ENCODE data around the gene DOCK4. TPM values are rescaled to one million over a fixed set of nuclear protein-coding genes. Genes with fewer than 3 reads are reported as not detected.

Gene DOCK4
- total and polyA plus RNA-seq, 2 of the 8 experiments (the other 6 are each of a cell fraction or from before 2014, with no cell fraction given), result 5.1 to 23.6 TPM

DNA sequence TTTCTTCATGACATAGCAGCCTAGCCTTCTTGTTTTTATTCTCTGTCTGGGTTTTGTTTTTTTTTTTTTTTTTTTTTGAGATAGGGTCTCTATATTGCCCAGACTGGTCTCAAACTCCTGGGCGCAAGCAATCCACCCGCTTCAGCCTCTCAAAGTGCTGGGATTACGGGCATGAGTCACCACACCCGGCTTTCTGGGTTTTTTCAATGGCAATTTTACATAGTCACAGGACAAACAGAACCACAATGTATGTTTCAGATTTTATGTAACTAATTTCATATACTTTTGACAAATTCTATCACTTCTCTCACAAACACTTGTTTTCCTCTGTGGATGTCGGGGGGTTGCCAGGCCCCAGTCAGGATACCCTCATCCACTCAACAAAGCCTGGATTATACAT lies 16.5 kb downstream of the DOCK4 start:
- Histone ChIP-seq H4K5ac (ENCODE audit: insufficient read length, low read depth, low read length) (no peak overlapping the region), H3K23me2 (ENCODE audit: low read depth, low read length) (no peaks in the 10 kb centered on the region), H2BK20ac (ENCODE audit: low read length) (no peak overlapping the region), H3K18ac (ENCODE audit: extremely low read depth, low read length) (no peak overlapping the region), H3K14ac (ENCODE audit: insufficient read length) (no peak overlapping the region), H3K4me2 (ENCODE audit: insufficient read depth in 1 of 2, low read depth in 2 of 2, low read length in 2 of 2) (no peak overlapping the region), H3K27ac (ENCODE audit: low read depth, low read length) (no peak overlapping the region), H3K4me1 (replicated peaks in 1 of 4; ENCODE audit: control insufficient read depth in 3 of 4, insufficient read depth in 4 of 4, low read length in 3 of 4) (peaks cover 0 to 6% (median 0%) of the 10 kb centered on the region in 4 experiments; a peak in 1 of 7 replicates), H3K9ac (replicated peaks in 1 of 4; ENCODE audit: extremely low read depth in 1 of 4, low read depth in 3 of 4, low read length in 3 of 4) (no peak overlapping the region), H2BK120ac (replicated peaks; ENCODE audit: low read depth, low read length) (no peak overlapping the region), H3K23ac (ENCODE audit: insufficient read length) (no peak overlapping the region), H3K79me1 (ENCODE audit: low read depth, low read length) (no peaks in the 10 kb centered on the region; the same call in none of the 2 replicates), H2BK12ac (ENCODE audit: low read depth, low read length) (0 out of 2 replicates have a peak overlapping the region, but pooled peaks have one; percentile 19), H3K27me3 (replicated peaks in 1 of 4; ENCODE audit: control insufficient read depth in 3 of 4, extremely low read depth in 1 of 4, insufficient read depth in 3 of 4, low read length in 3 of 4) (no peaks in the 10 kb centered on the region), H2BK5ac (ENCODE audit: low read depth, low read length) (no peak overlapping the region), H3K36me3 (ENCODE audit: control insufficient read depth in 2 of 4, insufficient read depth in 4 of 4, low read length in 3 of 4) (no peaks in the 10 kb centered on the region), H3K79me2 (ENCODE audit: control insufficient read depth in 1 of 2, insufficient read depth in 2 of 2, low read length in 2 of 2) (peaks cover 0 to 57% of the 10 kb centered on the region in 2 experiments; a peak in 2 of 4 replicates), H4K20me1 (replicated peaks in 1 of 2; ENCODE audit: control insufficient read depth in 1 of 2, insufficient read depth in 2 of 2, low read length in 2 of 2) (peaks cover 0 to 4% of the 10 kb centered on the region in 2 experiments), H3K56ac (replicated peaks; ENCODE audit: insufficient read length, low read depth, low read length) (no peak overlapping the region), H4K91ac (replicated peaks; ENCODE audit: insufficient read length, low read length) (no peak overlapping the region), H3K4ac (replicated peaks; ENCODE audit: insufficient read length, low read depth, low read length) (no peak overlapping the region), H2BK15ac (ENCODE audit: low read length) (no peak overlapping the region), H2AFZ (ENCODE audit: low read length) (no peak overlapping the region), H3K9me3 (ENCODE audit: insufficient read depth in 2 of 2, low read depth in 1 of 2, low read length in 1 of 2) (no peaks in the 10 kb centered on the region), H4K8ac (ENCODE audit: extremely low read depth, insufficient read depth, low read length) (no peak overlapping the region), H3K4me3 (ENCODE audit: extremely low read depth in 1 of 4, insufficient read depth in 2 of 4, low read depth in 3 of 4, low read length in 4 of 4) (no peak overlapping the region), H2AK5ac (ENCODE audit: low read depth, low read length) (no peak overlapping the region)
- FAIRE-seq, result no peak
- DNase-seq (ENCODE audit: low read depth in 1 of 2, low spot score in 2 of 2), result no peak
- ChIA-PET POLR2A (ENCODE audit: partially characterized antibody) (no interaction called here), CTCF (ENCODE audit: partially characterized antibody) (no interaction called here)
- 89% methylated on average over 4 of the region's 5 CpGs; no CpG with 5 or more reads in 1 of the 2 experiments for WGBS, 2 experiments (ENCODE audit: extremely low coverage in 1 of 2, insufficient coverage in 1 of 2, insufficient read length in 1 of 2, insufficient replicate concordance in 2 of 2, low coverage in 1 of 2, low lambda C conversion rate in 2 of 2, missing lambda C conversion rate in 1 of 2)
- TF ChIP-seq, protein P1, sequence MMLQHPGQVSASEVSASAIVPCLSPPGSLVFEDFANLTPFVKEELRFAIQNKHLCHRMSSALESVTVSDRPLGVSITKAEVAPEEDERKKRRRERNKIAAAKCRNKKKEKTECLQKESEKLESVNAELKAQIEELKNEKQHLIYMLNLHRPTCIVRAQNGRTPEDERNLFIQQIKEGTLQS (IDR thresholded peaks at IDR 0.05; ENCODE audit: insufficient read depth, low read depth, low read length), result no peak
- TF ChIP-seq RAD21 (IDR thresholded peaks at IDR 0.05 in 1 of 2, conservative IDR thresholded peaks at IDR 0.05 in 1 of 2; ENCODE audit: low read depth in 2 of 2, low read length in 2 of 2), result no peak
- no peak for TF ChIP-seq MAFK (IDR thresholded peaks at IDR 0.05; ENCODE audit: low read depth, low read length)
- TF ChIP-seq HDAC2 (IDR thresholded peaks at IDR 0.05; ENCODE audit: borderline replicate concordance in 1 of 2, low read depth in 2 of 2, low read length in 2 of 2), result no peak
- TF ChIP-seq CREB1 (IDR thresholded peaks at IDR 0.05), result no peak
- no peak for TF ChIP-seq CEBPB (IDR thresholded peaks at IDR 0.05; ENCODE audit: low read depth, low read length)
- TF ChIP-seq GABPA (IDR thresholded peaks at IDR 0.05; ENCODE audit: borderline replicate concordance, insufficient read depth, low read length), result no peak
- TF ChIP-seq TBP (IDR thresholded peaks at IDR 0.05; ENCODE audit: low read depth, low read length), result no peak
- TF ChIP-seq ZNF274 (IDR thresholded peaks at IDR 0.05; ENCODE audit: borderline replicate concordance, extremely low read depth, low read length), result no peak
- no peak for TF ChIP-seq EP300 (IDR thresholded peaks at IDR 0.05; ENCODE audit: borderline replicate concordance in 1 of 2, low read depth in 2 of 2, low read length in 2 of 2)
- TF ChIP-seq CBX8 (IDR thresholded peaks at IDR 0.05; ENCODE audit: borderline replicate concordance, low read depth, low read length), result no peak

Data from H1 (cell line).